HG02852 (cell line): ENCODE measurements around the gene TCP11.

Experiments used
- ATAC-seq: cut with Tn5 transposase; IDR thresholded peaks from one replicate; pipeline ENCODE4 v1.9.1; 2021; ENCODE audit warnings: mild to moderate bottlenecking, moderate library complexity; ENCODE audit not compliant: unreplicated experiment

The TCP11 gene

GRCh38 chr6:35082733-35083403 is 58.3 kb downstream of the TCP11 start:
- no peak for ATAC-seq

GRCh38 chr6:35082046-35082732 is 59.0 kb downstream of the TCP11 start:
- ATAC-seq: no peak

- no peak for ATAC-seq
Measured at GRCh38 chr6:35081426-35081851, 59.7 kb downstream of the TCP11 start.

GRCh38 chr6:35080821-35081425 is 60.2 kb downstream of the TCP11 start:
- no peak for ATAC-seq

- no peak for ATAC-seq
Measured at GRCh38 chr6:35080016-35080680, 61.0 kb downstream of the TCP11 start.

GRCh38 chr6:35079311-35080000 is 61.7 kb downstream of the TCP11 start:
- no peak for ATAC-seq

- ATAC-seq: no peak
Measured at GRCh38 chr6:35078896-35079295, 62.2 kb downstream of the TCP11 start.

- no peak for ATAC-seq
Measured at GRCh38 chr6:35078226-35078850, 62.8 kb downstream of the TCP11 start.

GRCh38 chr6:35077713-35078105 is 63.4 kb downstream of the TCP11 start:
- ATAC-seq: no peak

GRCh38 chr6:35076997-35077712 is 64.0 kb downstream of the TCP11 start:
- no peak for ATAC-seq

GRCh38 chr6:35073766-35074471 is 67.2 kb downstream of the TCP11 start:
- ATAC-seq: no peak

GRCh38 chr6:35073211-35073610 is 67.9 kb downstream of the TCP11 start:
- ATAC-seq: no peak

GRCh38 chr6:35072698-35073055 is 68.5 kb downstream of the TCP11 start:
- no peak for ATAC-seq

- ATAC-seq: no peak
Measured at GRCh38 chr6:35072051-35072697, 69.0 kb downstream of the TCP11 start.

- ATAC-seq: no peak
Measured at GRCh38 chr6:35071347-35071994, 69.7 kb downstream of the TCP11 start.

GRCh38 chr6:35070111-35070510 is 71.0 kb downstream of the TCP11 start:
- no peak for ATAC-seq

- ATAC-seq: no peak
Measured at GRCh38 chr6:35069262-35069661, 71.9 kb downstream of the TCP11 start.

GRCh38 chr6:35068644-35069043 is 72.5 kb downstream of the TCP11 start:
- no peak for ATAC-seq
